NCI-H446 (cell line): ENCODE results near the gene CDK18.

Experiments
- DNase-seq, 2 experiments: peaks; one replicate each; lab custom pipeline; 2025; lab: John Stamatoyannopoulos, UW

Gene CDK18

DNA sequence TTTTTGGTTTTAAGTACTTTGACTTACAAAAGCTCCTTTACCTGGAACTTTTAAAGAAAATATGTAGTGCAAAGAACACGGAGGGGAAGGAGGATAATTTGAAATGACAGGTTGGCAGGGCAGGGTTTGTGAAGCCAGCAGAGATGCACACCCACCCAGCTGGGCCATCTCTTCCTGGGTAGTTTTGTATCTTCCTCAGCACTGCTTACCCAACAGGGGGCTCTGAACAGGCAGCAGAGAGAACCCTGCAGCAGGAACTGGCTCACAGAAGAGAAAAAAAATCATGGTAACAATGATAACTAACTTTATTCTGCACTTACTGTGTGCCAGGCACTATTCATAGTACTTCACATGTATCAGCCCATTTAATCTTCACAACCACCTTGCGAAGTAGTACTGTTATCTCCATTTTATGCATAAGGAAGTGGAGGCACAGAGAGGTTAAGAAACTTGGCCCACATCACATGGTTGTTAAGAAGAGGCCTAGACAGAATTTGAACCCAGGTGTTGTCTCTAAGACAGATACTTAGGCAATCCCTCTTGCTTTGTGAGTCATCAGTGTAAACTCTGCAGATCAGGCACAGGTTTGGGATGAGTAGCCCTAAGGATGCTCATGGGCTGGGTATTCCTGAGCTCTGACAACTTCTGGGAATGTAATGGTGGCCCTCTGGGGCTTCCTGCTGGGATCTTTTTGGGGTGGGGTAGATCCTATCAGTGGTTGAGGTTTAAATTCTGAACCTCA is 66.5 kb downstream of the CDK18 start:
- no peak for DNase-seq

DNA sequence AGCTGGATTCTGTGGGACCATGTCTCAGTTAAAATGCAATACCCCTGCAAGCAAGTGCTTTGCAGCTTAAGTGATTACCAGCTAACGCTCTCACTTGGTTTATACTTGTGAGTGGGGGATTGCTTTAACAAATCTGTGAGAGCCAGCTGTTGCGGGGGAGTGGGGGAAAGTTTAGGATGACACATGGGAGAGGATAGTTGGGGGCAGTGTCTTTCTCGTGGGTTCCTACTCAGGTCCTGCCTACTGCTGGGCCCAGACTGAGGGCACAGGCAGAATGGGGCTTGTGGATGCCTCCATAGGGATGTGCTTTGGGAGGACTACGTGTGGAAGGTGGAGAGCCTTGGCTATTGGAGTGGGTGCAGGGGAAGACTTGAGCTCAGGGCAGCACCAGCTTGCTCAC is 67.3 kb downstream of the CDK18 start:
- DNase-seq = no peak

DNA sequence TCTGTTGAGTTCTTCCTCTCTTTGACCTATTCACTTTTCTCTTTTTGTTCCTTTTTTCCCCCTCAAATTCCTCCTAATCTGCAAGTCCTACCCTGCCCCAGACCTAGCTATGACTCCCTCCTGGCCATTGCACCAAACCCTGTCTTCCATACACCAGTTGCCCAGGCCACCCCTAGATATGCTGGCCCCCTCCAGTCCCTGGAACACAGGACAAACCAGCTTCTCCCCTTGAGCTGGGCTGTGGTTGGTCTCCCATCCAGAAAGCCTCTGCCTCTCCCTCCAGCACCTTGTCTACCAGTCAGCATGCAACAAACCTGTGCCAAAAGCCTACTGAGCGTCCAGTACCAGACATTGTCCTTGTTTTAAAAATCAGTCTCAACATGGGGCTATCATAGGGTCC is 68.0 kb downstream of the CDK18 start:
- no peak for DNase-seq

DNA sequence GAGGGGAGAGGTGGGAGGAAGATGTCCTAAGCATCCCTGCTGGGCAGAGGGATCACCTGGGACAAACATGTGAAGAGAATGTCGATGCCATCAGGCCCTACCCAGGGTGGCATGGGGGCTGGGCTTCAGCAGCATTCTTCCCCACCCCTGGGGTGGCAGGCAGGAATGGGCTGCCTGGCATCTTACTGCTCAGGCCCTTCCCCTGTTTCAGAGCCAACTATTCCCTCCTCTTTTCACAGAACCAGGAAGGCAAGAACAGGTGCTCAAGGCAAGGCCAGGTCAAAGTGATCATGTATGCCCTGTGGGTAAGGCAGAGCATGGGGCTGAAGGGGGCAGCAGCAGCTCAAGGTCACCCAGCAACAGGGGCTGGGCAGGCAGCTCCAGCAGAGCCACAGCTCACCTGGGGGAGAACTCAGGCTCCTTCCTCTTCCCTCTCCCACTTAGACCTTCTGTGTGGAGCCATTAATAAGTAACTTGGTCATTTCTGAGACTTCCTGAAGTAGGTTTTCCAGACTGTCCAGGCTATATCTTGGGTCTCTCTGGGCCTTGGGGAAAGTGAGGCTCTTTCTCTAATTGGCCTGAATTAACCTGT is 70.9 kb downstream of the CDK18 start:
- no peak for DNase-seq

DNA sequence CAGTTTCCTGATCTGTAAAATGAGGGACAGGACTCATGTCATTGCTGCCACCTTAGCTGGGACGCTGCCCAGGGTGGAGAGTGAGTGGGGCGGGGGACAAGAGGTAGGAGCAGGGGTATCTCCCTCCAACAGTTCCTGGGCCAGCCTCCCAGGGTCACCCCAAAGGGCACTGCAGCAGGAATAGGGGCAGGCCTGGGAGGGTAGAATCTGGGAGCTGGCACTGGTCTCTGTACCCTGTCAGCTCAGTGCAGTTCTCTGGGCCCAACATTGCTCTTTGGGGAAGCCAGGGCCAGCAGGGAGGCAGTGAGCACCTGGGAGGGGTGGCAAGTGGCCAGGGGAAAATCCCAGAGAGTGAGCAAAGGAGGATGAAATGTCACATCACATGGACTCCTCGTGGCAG is 71.5 kb downstream of the CDK18 start:
- DNase-seq = no peak

DNA sequence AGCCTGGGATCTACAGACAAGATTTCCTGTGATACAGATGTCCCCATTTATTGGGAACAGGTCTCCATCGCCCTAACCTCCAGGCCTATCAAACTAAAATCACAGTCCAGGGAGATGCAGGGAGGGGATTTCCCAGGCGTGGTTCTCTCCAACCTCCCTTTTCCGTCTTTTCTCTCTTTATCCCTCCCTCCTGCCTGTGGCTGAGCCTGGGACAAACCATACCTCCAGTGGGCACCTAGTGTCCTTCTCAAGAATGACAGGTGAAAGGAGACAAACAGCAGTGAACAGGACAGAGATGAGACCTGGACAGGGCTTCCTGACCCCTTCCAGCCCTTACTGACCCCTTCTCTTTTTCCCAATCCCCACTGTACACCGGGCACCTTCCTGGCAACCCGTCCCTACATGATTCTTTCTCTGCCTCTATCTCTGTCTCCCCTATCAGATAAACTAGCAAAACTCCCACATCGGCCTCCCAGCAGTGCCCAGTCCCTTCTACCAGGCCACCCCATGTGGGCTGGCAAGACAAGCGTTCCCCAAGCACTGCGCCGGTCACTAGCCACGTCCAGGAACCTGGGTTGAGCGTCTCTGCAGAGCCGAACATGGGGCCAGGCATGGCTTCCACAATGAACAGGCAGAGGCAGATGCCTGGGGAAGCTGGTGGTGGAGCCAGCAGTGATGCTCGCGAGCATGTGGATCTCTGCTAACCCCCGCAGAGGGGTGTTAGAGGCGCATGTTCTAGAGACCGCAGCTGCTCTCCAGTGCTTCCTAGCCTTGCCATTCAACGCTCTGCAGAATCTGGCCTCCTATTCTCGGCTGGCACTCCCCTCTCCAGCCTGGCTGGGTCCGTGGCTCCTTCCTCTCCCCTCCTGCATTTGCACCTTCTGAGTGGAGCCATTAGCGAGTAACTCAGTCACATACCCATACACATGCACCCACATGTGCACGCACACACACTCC is 72.6 kb downstream of the CDK18 start:
- no peak for DNase-seq

DNA sequence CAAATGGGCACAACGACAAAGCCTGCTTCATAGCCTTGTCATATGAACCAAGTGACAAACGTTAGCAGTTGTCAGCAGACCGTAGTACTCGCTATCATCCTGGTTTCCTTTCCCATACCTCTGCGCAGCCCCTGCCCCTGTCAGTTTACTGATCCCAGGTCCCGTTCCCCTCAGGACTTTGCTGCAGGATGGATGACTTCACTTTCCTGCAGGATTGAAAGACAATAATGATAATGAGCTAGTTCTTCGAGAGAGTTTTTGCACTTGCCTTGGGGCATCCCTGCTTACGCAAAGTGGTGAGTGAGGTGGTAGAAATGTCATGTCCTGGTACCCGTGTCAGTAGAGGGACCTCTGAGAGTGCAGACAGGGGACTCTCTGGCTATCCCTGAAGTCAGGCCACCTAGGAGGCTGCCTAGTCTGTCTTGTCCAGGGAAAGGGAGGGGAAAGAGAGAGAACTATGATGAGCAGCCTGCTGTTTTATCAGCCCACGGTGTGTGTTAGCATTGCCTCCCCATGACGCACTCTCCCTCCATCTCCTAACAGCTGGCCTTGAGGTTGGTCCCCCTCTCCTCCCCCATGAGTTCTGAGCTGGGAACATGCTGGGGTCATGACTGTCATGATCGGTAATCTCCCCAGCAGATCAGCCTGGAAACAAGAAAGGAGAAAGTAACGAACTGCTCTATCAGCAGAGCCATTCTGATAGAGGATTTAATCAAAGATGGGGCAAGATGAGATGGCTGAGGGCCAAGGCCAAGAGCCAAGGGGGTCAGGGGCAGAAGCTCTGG is 73.6 kb downstream of the CDK18 start:
- no peak for DNase-seq

DNA sequence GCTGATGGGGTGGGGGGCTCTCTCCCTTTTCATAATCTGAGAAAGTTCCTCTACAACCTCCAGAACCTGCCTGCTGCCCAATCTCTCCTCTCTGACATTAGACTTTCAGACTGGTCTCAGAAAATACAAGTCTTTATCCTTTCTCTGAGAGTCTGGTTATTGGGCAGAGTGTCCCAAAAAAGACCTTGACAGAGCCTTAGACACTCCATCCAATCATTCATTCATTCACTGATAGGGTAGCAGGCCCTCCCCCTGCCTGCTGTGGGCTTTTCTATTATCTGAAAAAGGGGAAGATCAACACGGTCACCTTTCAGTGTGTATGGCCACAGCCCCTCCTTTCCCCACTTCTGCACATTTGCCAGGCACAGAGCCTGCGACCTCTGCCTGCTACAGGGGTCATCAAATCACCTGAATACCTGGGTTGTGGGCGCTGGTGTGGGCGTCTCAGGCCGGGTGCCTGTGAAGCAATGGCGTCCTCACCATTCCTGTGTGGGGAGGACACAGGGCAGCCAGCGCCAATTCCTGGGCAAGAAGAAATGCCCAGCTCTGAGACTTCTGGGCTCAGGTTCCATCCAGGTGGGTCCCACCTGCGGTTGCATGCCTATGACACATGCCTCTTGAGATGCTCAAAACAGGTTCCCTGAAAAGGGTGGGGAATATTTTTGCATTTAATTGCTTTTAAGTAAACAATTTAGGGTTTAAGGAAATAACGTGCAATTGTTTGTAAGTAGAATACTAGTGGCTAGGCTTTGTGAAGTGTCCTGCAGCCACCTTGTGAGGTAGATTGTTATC is 74.5 kb downstream of the CDK18 start:
- DNase-seq = no peak

DNA sequence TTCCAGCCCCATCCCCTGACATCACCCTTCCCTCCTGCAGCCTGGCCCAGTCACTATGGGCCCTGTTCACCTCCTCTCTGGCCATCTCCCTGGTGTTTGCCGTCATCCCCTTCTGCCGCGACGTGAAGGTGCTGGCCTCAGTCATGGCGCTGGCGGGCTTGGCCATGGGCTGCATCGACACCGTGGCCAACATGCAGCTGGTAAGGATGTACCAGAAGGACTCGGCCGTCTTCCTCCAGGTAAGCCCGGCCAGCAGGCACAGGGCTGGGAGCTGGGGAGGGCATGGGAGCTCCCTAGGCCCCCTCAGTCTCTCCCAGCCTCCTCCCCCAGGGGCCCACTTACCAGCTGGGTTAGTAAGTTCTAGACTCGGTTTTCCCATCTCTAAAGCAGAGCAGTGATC is 75.2 kb downstream of the CDK18 start:
- DNase-seq = no peak

DNA sequence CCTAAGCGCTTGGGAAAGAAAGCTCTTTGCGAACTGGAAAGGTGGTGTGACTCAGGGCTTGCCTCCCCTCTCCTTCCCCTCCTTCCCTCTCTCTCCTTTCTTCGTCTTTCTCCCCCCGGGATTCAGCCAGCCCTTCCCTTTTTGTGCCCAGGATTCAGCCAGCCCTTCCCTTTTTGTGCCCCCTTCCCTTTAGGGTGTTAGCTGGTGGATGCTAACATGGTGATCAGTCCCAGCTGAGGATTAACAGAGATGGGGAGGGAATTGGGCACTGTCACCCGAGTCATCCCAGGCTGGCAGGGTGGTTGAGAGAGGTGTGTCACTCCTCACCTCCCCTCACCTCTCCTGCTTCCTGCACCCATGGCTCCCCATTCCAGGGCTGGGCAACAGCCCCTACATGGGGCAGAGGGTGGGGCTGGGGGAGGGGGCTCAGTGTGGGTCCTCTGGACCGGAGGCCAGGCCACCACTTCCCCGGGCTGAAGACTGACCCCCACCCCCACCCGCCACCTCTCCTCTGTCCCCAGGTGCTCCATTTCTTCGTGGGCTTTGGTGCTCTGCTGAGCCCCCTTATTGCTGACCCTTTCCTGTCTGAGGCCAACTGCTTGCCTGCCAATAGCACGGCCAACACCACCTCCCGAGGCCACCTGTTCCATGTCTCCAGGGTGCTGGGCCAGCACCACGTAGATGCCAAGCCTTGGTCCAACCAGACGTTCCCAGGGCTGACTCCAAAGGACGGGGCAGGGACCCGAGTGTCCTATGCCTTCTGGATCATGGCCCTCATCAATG is 75.9 kb downstream of the CDK18 start:
- DNase-seq = no peak

DNA sequence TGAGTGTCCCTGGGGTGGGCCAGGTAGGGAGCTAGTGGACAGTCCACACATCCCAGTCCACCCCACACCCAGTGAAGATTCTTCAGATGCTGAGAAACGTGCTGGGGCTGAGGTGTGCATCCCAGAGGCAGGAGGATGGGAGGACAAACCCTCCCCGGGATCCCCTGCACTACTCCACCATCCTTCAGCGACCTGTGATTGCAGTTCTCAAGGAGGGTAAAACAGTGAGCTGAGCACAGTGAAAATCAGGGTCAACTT is 76.4 kb downstream of the CDK18 start:
- DNase-seq = no peak

DNA sequence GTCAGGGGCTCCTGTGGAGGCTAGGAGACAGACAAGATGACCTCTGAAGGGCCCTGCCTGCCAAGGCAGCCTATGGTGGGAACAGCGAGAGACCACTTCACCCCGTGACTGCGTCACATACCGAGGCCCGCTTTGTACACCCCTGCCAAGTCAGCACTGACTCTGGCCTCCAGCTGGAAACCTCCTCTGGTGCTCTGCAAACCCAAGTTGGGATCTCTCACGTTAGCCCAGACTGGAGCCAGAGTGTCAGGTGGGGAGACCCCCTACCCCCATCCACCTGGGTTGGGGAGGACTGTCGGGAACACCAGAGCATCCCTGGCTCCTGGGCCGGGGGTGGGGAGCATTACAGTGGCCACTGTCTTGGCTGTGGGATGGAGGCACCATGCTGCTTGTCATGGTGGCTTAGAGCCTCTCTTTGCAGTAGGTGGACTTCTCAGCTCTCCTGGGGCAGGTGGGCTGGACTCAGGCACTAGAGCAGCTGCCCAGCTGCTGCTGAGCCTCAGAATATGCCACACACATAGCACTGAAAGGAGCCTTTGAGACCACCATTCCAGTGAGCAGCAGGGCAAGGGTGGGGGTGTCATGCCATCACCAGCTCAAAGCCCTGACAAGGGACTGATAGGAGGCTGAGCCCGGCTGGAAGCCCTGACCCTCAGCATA is 77.0 kb downstream of the CDK18 start:
- no peak for DNase-seq

DNA sequence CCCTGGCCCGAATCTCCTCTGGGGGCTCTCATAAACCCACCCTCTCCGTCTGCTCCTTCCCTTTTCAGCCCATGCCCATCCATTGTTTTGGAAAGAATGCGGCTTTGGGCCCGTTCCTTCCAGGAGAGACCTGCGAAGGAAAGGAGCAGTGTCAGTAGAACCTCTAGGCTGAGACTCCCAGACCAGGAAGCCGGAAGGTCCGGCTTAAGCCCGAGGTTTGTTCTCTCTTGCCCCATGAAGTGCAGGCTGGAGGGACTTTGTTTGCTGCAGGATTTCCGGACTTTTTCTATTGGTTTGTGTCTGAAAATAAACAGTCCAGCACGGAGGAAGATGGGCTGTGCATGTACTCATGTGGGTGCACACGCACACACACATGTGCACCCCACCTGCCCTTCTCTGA is 77.6 kb downstream of the CDK18 start:
- no peak for DNase-seq
